Measurements from ENCODE around the gene KLHL40.

DNA sequence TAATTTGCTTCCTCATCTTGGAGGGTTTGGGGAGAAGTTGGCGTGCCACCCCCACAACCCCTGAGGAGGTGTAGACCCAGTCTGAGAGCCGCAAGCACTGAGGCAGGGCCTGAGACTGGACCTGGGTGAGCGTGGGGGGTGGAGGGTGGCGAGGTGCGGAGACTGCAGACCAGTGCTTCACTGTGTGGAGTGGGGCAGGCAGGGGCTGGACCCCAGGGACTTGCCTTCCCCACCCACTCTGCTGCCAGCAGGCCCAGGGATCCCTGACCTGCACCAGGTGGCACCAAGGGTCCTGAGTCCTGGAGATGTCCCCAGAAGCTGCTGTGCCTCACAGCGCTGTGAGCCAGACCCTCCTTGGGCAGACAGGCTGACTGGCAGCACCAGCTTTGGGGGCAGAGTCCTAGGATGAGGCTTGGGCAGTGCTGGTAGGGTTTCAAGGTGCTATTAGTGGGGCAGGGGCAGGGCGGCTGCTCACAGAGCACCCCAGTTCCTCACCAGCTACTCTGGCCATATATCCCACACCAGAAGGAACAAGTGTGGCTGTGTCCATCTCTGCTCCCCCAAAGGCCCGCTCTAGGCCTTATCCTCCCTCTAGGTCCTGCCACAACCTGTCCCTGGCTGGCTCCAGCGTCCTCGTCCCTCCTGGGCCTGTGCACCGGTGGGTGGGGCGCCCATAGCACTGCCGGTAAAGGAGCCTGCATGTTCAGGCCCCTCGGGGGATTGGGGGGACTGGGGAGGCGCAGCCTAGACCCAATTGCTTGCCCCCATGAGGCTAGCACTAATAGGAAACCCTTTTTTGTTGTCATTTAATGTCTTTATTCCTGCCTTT lies 20.1 kb upstream of the KLHL40 start:
- TF ChIP-seq, protein P1, sequence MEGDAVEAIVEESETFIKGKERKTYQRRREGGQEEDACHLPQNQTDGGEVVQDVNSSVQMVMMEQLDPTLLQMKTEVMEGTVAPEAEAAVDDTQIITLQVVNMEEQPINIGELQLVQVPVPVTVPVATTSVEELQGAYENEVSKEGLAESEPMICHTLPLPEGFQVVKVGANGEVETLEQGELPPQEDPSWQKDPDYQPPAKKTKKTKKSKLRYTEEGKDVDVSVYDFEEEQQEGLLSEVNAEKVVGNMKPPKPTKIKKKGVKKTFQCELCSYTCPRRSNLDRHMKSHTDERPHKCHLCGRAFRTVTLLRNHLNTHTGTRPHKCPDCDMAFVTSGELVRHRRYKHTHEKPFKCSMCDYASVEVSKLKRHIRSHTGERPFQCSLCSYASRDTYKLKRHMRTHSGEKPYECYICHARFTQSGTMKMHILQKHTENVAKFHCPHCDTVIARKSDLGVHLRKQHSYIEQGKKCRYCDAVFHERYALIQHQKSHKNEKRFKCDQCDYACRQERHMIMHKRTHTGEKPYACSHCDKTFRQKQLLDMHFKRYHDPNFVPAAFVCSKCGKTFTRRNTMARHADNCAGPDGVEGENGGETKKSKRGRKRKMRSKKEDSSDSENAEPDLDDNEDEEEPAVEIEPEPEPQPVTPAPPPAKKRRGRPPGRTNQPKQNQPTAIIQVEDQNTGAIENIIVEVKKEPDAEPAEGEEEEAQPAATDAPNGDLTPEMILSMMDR (conservative IDR thresholded peaks at IDR 0.05 in 1 of 2, IDR thresholded peaks at IDR 0.05 in 1 of 2; ENCODE audit: extremely low read depth in 1 of 2, insufficient read depth in 1 of 2, low read depth in 1 of 2, low read length in 2 of 2) = no peak
- TF ChIP-seq EZH2 (IDR thresholded peaks at IDR 0.05; ENCODE audit: borderline replicate concordance, low read length) = no peak
